NCI-H748 (cell line): ENCODE results near the gene KRT32.

ENCODE experiments used
- DNase-seq: peaks from one replicate; lab custom pipeline; 2025; ENCODE audit not compliant: unreplicated experiment; lab: John Stamatoyannopoulos, UW

The KRT32 gene

DNA sequence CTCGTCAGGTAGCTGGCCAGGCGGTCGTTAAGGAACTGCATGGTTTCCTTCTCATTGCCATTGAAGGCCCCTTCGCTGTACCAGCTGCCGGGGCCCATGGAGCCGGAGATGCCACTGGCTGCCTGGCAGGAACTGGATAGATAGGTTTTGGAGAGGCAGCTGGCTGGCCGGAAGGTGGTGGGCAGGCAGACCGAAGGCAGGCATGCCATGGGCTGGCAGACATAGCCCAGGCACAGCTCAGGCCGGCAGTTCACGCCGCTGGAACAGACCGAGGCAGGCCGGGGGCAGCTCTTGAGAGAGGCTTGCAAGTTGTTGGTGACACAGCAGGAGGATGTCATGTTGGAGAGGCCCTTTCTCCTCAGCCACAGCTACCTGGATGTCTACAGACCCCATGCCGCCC lies at the start of gene KRT32:
KRT32 (minus strand) TSS at position 399 of the 400 bp plus-strand sequence; CDS start at position 338, 61 bp downstream.
- no peak for DNase-seq

- DNase-seq = peak; percentile 17
Measured at GRCh38 chr17:41516830-41517283, 49.7 kb upstream of the KRT32 start.

DNA sequence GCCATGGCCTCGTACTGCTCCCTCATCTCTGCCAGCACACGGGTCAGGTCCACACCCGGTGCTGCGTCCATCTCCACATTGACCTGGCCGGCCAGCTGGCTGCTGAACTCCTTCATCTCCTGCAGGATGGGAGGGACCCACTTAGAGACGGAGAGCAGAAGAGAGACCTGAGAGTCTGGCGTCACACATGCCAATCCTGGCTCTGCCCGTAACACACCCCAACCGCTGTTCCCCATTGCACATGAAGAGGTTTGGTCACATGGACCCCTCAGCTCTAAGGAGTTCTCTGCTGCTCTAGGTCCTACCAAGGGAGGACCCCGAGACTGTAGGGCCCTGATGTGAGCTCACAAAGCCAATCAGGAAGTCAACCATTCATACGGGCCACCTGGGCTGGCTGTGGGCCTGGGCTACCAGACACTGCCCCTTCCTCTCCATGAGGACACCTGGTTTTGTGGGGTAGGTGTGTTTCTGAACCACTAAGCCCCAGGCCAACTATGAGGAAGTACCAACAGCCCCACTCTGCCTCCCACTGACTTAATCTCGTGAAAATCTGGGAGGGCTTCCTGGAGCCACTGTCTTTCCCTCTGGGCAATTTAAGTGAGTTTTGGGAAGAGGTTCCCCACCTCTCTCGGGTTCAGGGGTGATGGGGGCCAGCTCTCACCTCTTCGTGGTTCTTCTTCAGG lies 49.1 kb upstream of the KRT32 start:
- DNase-seq = no peak

- DNase-seq = peak; percentile 91
Measured at GRCh38 chr17:41513168-41513547, 46.0 kb upstream of the KRT32 start.

DNA sequence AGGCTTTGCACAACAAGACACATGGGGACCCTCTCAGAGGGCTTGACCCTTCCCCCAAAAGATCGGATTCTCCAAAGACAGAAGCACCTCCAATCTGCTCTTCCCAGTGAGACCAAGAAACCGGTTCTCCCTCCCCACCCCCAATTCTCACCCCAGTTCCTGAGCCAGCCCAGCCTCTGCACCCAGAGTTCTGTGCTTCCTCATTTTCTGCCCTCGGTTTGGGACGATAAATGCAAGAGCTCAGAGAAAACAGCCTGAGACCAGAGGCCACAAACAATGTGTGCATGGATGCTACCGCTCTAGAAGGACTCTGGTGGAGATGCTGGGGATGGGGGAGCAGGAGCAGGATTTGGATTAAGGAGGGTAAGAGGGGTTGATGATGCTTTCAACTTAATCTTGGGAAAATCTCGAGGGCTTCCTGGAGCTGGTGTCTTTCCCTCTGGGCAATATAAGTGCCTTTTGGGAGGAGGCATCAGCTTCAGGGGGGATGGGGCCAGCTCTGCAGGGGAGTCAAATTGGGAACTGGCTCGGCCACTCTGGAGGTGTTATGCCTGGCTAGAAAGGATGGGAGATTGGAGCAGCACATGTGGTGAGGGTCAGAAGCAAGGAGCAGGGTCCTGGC lies 45.5 kb upstream of the KRT32 start:
- no peak for DNase-seq

GRCh38 chr17:41511716-41512115 lies 44.5 kb upstream of the KRT32 start:
- DNase-seq = no peak

GRCh38 chr17:41511116-41511515 lies 43.9 kb upstream of the KRT32 start:
- DNase-seq = peak; percentile 81

DNA sequence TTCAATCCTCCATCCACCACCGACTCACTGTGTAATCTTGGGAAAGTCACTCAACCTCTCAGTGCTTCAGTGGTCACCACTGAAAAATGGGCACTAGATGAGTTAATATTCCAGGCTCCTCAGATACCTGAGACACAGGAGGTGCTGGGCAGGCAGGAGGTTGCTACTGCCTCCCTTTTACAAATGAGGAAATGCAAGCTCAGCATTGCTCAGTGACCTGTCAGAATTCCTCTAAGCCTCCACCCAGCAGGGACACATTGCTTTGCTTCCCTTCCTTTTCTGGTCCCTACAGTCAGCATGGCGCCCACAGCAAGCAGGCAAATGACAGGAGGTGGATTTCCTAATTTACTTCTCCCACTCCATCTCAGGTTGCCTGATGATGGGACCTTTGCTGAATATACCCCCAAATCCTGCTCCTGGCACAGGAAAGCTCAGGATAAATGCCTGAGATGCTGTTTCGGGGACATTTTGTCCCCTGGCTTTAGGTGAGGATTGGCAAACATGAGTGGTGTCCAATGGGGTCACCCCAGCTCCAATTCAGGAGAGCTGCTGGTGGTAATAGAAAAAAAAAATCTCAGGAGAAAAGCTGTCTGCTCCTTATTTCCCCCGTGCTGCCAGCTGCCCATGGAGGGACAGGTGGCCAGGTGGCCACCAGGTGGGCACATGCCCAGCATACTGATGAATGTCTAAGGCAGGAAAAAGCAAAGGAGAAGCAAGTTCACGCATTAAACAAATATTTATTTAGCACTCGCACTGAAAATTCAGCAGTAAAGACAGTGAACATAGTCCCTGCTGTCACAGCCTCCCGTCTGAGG lies 43.3 kb upstream of the KRT32 start:
- DNase-seq = peak; percentile 84

DNA sequence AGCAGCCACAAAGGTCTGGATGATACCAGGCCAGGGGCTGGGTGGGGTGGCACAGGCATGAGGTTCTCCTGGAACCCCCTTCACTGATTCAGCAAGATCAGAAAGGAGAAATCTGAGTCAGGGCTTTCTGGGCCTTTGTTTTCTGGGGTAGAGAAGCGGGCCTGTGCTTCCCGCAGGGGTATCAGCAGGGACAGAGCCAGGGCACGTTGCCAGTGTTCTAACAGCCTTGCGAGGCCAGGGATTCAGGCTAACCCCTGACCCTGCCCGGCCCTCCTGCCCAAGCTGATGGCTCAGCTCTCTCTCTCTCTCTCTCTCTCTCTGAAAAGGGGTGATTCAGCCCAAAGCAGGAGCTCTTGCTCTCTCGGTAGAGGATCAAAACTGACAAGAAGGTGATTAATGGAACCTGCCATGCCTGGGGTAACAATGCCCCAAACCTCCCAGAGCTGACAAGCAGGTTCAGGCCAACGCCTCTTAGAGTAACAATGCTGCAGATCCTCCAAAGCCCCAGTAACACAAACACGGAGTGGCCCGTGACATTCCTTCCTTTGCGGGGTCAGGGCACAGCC lies 40.2 kb upstream of the KRT32 start:
- DNase-seq = no peak

DNA sequence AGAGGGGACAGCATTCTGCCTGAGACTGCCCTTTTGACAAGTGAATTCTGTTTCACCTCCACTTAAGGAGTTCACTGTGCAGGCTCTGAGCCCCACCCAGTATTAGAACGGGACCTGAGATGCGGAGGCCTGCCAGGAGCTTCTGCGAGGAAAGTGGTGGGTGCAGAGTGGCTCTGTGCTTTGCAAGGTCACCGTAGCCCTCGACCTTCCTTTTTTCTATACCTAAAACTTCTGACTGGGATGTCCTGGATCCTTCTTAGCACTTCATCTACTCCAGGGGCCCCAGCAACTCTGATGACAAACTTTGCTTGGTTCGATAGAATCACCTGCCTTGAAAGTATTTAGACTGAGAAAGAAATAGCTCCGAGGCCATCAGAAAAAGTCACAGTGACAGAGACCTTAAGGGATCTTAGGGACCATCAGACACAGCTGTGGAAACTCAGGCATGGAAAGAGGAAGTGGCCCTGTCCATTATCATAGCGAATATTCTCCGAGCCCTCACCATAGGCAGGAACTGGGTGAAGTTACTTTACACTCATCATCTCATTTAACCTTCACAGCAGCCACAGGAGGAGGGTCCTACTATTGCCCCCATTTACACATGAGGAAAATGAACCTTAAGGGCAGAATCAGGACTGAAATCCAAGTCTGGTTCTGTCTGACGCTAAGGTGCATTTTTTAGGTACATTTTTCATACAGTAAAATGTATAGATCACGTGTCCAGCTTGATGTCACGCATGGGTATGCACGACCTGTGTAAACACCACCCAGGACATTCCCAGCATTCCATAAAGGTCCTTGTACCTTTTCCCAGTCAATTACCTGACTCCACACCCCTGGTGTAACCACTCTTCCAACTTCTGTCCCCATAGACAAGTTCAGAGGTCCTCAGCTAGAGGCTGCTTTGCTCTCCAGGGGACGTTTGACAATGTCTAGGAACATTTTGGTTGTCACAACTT lies 38.9 kb upstream of the KRT32 start:
- DNase-seq = no peak

DNA sequence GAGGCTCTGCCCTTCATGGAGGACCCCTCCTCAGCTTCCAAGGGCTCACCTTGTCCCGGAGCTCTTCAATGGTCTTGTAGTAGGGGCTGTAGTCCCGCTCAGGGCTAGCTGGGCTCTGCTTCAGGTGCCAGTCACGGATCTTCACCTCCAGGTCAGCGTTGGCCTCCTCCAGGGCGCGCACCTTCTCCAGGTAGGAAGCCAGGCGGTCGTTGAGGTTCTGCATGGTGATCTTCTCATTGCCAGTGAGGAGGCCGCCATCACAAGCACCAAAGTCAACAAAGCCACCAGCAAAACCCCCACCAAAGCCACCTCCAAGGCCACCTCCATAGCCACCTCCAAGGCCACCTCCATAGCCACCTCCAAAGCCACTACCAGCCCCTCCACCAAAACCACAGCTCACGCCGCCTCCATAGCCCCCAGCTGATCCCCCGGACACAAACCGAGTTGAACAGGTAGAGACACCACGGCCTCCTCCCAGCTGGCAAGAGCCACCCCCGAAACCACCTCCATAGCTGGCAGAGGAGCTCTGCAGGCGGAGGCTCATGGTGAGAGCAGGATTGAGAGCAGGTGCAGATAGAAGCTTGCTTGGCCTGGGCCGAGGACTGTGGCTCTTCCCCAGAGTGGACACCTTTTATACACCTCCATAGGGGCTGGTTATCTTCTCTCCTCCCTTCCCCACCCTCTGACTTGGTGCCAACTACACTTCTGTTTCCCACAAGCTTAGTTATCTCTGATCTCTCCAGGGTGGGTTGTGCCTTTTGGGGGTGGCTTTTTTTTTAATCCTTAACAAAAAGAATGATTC lies 38.0 kb upstream of the KRT32 start, which contains the start of gene KRT13:
KRT13 (minus strand) TSS at position 606 of the 802 bp plus-strand sequence; CDS start at position 544, 62 bp downstream.
- no peak for DNase-seq

GRCh38 chr17:41504246-41504977 lies 37.2 kb upstream of the KRT32 start:
- no peak for DNase-seq

- DNase-seq = no peak
Measured at GRCh38 chr17:41503202-41503601, 36.0 kb upstream of the KRT32 start.

DNA sequence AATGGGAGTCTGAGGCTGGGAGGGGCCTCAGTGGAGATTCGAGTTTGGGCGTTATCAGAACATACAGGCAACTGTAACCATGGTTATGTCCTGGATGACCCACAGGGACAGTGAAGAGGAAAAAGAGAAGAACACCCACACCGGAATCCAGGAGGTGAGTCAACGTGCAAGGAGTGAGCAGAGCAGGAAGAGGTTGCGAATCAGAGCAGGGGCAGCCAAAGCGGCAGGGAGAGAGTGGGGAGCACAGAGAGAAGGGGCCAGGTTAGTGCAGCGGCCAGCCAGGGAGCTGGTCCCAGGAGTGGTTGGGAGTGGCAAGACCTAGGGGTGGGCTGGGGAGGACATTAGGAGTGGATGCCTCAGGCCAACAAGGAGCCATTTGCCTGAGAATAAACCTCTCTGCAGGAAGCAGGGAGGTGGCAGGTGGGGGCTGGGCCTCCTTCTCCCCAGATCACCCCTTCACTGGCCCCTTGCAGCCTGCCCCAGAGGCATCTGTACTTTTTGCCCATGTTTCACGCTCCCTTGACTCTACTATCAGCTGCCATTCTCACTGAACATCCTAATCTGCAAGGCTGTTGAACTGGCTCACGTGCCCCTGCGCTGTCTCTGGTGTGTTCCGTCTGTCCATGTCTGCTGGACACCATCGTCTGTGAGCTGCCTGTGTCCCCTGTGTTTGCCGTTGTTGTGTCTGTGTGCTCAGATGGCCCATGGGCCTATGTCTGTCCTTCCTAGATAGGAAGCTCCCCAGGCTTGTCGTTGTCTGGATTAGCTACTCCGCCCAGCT lies 33.1 kb upstream of the KRT32 start:
- no peak for DNase-seq

DNA sequence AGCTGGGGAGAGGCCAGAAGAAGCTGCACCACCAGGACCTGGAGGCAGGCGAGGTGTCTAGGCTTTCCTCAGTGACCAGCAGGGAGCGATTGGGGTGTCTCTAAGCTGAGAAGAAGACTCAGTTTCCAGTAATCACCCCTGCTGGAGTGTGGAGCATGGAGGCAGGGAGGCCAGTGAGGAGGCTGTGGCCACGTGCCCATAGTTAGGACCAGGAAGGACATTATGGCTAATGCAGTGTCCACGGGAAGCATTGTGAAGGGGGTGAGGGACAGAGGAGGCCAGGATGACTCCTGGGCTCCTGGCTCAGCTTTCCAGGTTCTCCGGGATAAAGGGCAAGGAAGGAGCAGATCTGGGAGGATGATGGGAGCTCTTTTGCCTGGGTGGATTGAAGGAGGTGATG lies 32.5 kb upstream of the KRT32 start:
- DNase-seq = no peak

GRCh38 chr17:41498276-41498675 lies 31.1 kb upstream of the KRT32 start:
- no peak for DNase-seq

DNA sequence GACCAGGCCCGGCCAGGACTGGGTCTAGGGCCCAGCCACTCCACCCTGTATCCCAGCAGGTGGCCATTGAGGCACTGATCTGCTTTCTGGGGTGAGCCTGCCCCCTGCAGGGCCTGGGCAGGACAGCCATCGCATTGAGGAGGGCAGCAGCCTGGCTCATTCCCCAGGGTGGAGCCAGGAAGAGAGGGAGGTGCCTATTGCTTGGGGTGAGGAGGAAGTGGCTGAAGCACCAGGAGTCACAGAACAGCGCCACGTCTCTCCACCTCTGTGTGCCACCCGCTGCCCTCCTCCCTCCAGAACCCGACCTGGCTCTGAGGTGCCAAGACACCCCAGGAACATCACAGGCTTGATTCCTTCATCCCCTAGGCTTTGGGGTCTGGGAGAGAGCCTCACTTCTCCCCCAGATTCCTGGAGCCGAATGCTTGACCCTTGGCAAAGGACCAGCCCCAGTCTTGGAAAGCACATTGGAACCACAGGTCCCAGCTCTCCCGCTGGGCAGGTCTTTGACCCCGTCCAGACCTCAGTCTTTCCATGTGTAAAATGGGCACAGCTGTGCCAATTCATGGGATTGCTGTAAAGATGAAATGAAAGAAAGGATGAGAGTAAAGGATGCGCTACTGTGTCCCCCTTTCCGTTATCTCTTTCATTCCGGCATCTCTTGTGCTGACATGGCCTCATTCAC lies 29.8 kb upstream of the KRT32 start:
- DNase-seq = peak; percentile 56
